ENCODE results near the gene CACUL1. TPM values are rescaled to one million over a fixed set of nuclear protein-coding genes. Genes with fewer than 3 reads are reported as not detected.
"Not testable (repeated sequence)": the region's sequence is repeated elsewhere in the genome, so short reads cannot be mapped to it uniquely, and the experiment has no call there.

Gene CACUL1
- total RNA-seq, 1 donor from 2014 or later = 64.5 TPM

- H3K36me3 Mint-ChIP-seq (ENCODE audit: unreplicated experiment) = no peaks in the 10 kb centered on the region
- H3K9me3 Mint-ChIP-seq (ENCODE audit: unreplicated experiment) = peaks cover 4% of the 10 kb centered on the region
- H3K4me3 Mint-ChIP-seq (ENCODE audit: unreplicated experiment) = no peak overlapping the region
- DNase-seq = no peak
- H3K27me3 Mint-ChIP-seq (ENCODE audit: unreplicated experiment) = peaks cover 1% of the 10 kb centered on the region
- no peaks in the 10 kb centered on the region for H3K4me1 Mint-ChIP-seq (ENCODE audit: low read depth, unreplicated experiment)
- H3K27ac Mint-ChIP-seq (ENCODE audit: unreplicated experiment) = no peak overlapping the region
- TF ChIP-seq, protein P1, sequence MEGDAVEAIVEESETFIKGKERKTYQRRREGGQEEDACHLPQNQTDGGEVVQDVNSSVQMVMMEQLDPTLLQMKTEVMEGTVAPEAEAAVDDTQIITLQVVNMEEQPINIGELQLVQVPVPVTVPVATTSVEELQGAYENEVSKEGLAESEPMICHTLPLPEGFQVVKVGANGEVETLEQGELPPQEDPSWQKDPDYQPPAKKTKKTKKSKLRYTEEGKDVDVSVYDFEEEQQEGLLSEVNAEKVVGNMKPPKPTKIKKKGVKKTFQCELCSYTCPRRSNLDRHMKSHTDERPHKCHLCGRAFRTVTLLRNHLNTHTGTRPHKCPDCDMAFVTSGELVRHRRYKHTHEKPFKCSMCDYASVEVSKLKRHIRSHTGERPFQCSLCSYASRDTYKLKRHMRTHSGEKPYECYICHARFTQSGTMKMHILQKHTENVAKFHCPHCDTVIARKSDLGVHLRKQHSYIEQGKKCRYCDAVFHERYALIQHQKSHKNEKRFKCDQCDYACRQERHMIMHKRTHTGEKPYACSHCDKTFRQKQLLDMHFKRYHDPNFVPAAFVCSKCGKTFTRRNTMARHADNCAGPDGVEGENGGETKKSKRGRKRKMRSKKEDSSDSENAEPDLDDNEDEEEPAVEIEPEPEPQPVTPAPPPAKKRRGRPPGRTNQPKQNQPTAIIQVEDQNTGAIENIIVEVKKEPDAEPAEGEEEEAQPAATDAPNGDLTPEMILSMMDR (IDR thresholded peaks at IDR 0.05; ENCODE audit: partially characterized antibody, unreplicated experiment) = no peak
Measured at GRCh38 chr10:118785551-118785950, 30.8 kb upstream of the CACUL1 start.

DNA sequence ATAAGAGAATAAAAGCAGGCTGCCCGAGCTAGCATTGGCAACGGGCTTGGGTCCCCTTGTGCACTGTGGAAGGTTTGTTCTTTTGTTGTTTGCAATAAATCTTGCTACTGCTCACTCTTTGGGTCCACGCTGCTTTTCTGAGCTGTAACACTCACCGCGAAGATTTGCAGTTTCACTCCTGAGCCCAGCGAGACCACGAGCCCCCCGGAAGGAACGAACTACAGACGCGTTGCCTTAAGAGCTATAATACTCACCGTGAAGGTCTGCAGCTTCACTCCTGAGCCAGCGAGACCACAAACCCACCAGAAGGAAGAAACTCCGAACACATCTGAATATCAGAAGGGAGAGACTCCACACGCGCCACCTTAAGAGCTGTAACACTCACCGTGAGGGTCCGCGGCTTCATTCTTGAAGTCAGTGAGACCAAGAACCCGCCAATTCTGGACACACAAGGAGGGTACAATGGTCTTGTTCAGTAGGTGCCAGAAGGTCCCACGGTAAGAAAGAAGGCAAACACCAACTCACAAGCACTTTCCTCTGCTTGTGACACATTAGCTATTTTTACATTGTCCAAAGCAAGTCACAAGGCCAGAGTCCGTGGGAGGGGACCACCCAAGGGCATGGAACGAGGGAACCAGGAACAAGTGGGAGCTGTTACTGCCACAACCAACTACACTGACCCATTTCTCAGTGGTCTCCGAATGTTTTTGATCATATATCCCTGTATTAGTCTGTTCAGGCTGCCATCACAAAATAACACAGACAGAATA, 29.2 kb upstream of the CACUL1 start:
- no peak overlapping the region for H3K27ac Mint-ChIP-seq (ENCODE audit: unreplicated experiment)
- TF ChIP-seq, protein P1 (IDR thresholded peaks at IDR 0.05; ENCODE audit: partially characterized antibody, unreplicated experiment) = no peak
- peaks cover 1% of the 10 kb centered on the region for H3K27me3 Mint-ChIP-seq (ENCODE audit: unreplicated experiment)
- no peak overlapping the region for H3K4me3 Mint-ChIP-seq (ENCODE audit: unreplicated experiment)
- H3K36me3 Mint-ChIP-seq (ENCODE audit: unreplicated experiment) = no peaks in the 10 kb centered on the region
- peaks cover 4% of the 10 kb centered on the region for H3K9me3 Mint-ChIP-seq (ENCODE audit: unreplicated experiment)
- no peak for DNase-seq
- H3K4me1 Mint-ChIP-seq (ENCODE audit: low read depth, unreplicated experiment) = no peaks in the 10 kb centered on the region

GRCh38 chr10:118782916-118783465, 28.2 kb upstream of the CACUL1 start:
- H3K4me1 Mint-ChIP-seq (ENCODE audit: low read depth, unreplicated experiment); DNase-seq; H3K4me3 Mint-ChIP-seq (ENCODE audit: unreplicated experiment); H3K27ac Mint-ChIP-seq (ENCODE audit: unreplicated experiment); H3K27me3 Mint-ChIP-seq (ENCODE audit: unreplicated experiment); H3K36me3 Mint-ChIP-seq (ENCODE audit: unreplicated experiment); H3K9me3 Mint-ChIP-seq (ENCODE audit: unreplicated experiment): not testable (repeated sequence)

DNA sequence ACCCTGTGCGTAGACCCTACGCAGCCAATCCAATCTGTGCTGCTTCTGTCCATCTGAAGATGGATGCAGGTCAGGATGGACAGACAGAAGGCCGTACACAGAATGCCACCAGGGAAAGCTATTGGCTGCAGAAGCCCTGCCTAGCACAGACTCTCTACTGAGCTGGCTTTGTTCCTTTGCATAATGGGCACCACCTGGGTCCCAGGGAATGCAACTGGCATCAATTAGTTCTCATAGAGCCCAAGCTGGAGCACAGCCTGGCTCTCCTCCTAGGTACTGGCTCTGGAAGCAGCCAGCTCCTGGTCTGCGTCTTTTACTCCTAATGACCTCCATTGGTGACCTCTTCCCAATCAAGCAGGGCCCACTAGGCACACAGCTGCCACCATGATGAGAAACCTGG, 26.8 kb upstream of the CACUL1 start:
- Mint-ChIP-seq H3K9me3 (ENCODE audit: unreplicated experiment) (peaks cover 7% of the 10 kb centered on the region), H3K4me1 (ENCODE audit: low read depth, unreplicated experiment) (no peaks in the 10 kb centered on the region), H3K4me3 (ENCODE audit: unreplicated experiment) (no peak overlapping the region), H3K27me3 (ENCODE audit: unreplicated experiment) (peaks cover 1% of the 10 kb centered on the region), H3K36me3 (ENCODE audit: unreplicated experiment) (peaks cover 9% of the 10 kb centered on the region), H3K27ac (ENCODE audit: unreplicated experiment) (no peak overlapping the region)
- DNase-seq = no peak
- TF ChIP-seq, protein P1 (IDR thresholded peaks at IDR 0.05; ENCODE audit: partially characterized antibody, unreplicated experiment) = no peak

- Mint-ChIP-seq H3K27ac (ENCODE audit: unreplicated experiment) (no peak overlapping the region), H3K9me3 (ENCODE audit: unreplicated experiment) (peaks cover 10% of the 10 kb centered on the region), H3K4me3 (ENCODE audit: unreplicated experiment) (no peak overlapping the region), H3K27me3 (ENCODE audit: unreplicated experiment) (peaks cover 1% of the 10 kb centered on the region), H3K4me1 (ENCODE audit: low read depth, unreplicated experiment) (no peaks in the 10 kb centered on the region), H3K36me3 (ENCODE audit: unreplicated experiment) (peaks cover 18% of the 10 kb centered on the region)
- no peak for DNase-seq
- TF ChIP-seq, protein P1 (IDR thresholded peaks at IDR 0.05; ENCODE audit: partially characterized antibody, unreplicated experiment) = no peak
Measured at GRCh38 chr10:118778727-118779126, 24.0 kb upstream of the CACUL1 start.

Measured in glutamatergic neuron (in vitro differentiated cells).